K562 (cell line): ENCODE data around the gene CYSRT1. TPM values are rescaled to one million over a fixed set of nuclear protein-coding genes. Genes with fewer than 3 reads are reported as not detected.
A peak's percentile ranks its signal among the peaks of the same experiment; 100 is the strongest.

Experiments used
- ATF6 ChIP-seq: sonication (generic); formaldehyde crosslinking; IDR thresholded peaks from 2 replicates; pipeline ENCODE4 v1.4.0; 2020; ENCODE audit warnings: mild to moderate bottlenecking, missing genetic modification reagents
- CAMTA2 ChIP-seq: fragments of 250-450 bp; sonication (Bioruptor Pico); conservative IDR thresholded peaks from 2 replicates; pipeline ENCODE4 v1.5.1; 2022
- DEAF1 ChIP-seq: fragments of 450-650 bp; formaldehyde crosslinking; IDR thresholded peaks from 2 replicates; pipeline ENCODE4 v1.4.0; 2020; ENCODE audit warnings: mild to moderate bottlenecking, moderate library complexity
- HDGF ChIP-seq: fragments of 450-650 bp; IDR thresholded peaks from 2 replicates; pipeline ENCODE4 v1.6.1; 2016
- JUND ChIP-seq, 2 experiments: IDR thresholded peaks; 2 replicates in 1 of 2; 3 replicates in 1 of 2; pipeline ENCODE4 v1.6.1; 2011; ENCODE audit warnings: borderline replicate concordance in 2 of 2, low read depth in 2 of 2, low read length in 2 of 2, improper control_type of control experiment in 1 of 2, missing biosample characterization in 1 of 2, missing genetic modification characterization in 1 of 2, missing genetic modification reagents in 1 of 2
- RBM14 ChIP-seq: fragments of 200-400 bp; formaldehyde crosslinking; IDR thresholded peaks from 2 replicates; pipeline ENCODE4 v1.6.1; 2018; ENCODE audit warnings: low read depth, mild to moderate bottlenecking, low read length, moderate library complexity, borderline replicate concordance; ENCODE audit not compliant: insufficient read depth
- SAP30 ChIP-seq: fragments of 200-600 bp; sonication (generic); IDR thresholded peaks from 2 replicates; pipeline ENCODE4 v1.6.1; 2012; ENCODE audit warnings: borderline replicate concordance, low read depth, mild to moderate bottlenecking, moderate library complexity, low read length, control low read depth, inconsistent platforms; ENCODE audit not compliant: insufficient read depth, poor library complexity, severe bottlenecking
- SIN3A ChIP-seq, 2 experiments: fragments of 150-350 bp in 1 of 2; IDR thresholded peaks; 2 replicates each; pipeline ENCODE4 v1.6.1; 2011 to 2016; ENCODE audit warnings: borderline replicate concordance in 2 of 2, low read depth in 2 of 2, low read length in 2 of 2, mild to moderate bottlenecking in 2 of 2, moderate library complexity in 2 of 2; ENCODE audit not compliant: control insufficient read depth in 1 of 2
- ZBTB40 ChIP-seq, 2 experiments: fragments of 450-650 bp in 1 of 2; sonication (generic) in 1 of 2; formaldehyde crosslinking in 1 of 2; IDR thresholded peaks; 2 replicates each; pipeline versions ENCODE4 v1.7.1 to v1.9.0; 2016 to 2022; ENCODE audit warnings: inconsistent platforms in 1 of 2, mild to moderate bottlenecking in 1 of 2, missing genetic modification reagents in 1 of 2
- ZFP36 ChIP-seq: fragments of 150-350 bp; IDR thresholded peaks from 2 replicates; pipeline ENCODE4 v1.6.1; 2018; ENCODE audit warnings: low read length, low read depth; ENCODE audit not compliant: partially characterized antibody
- ZNF41 ChIP-seq: fragments of 250-450 bp; sonication (Bioruptor Pico); conservative IDR thresholded peaks from 2 replicates; pipeline ENCODE4 v1.4.0; 2020; ENCODE audit warnings: mild to moderate bottlenecking
- polyA plus RNA-seq, 8 experiments: library from polyadenylated mRNA; depleted of rRNA in 4 of 8; stranded (reverse) in 5 of 8; unstranded in 3 of 8; fragments of >200 nt; fragmentation: Nextera tagmentation in 2 of 8; fragmentation: Illumina TruSeq in 1 of 8; extraction: Ambion mirVana in 2 of 8; extraction: Trizol in 1 of 8; gene quantifications; 2 replicates each; pipeline versions ENCODE4 v1.2.1 to v1.2.3, GENCODE V29; 2011 to 2014; ENCODE audit warnings: inconsistent platforms in 1 of 8, missing spikeins in 1 of 8
- total RNA-seq, 7 experiments: library from RNA; depleted of rRNA in 6 of 7; stranded (reverse); fragments of >200 nt in 6 of 7; fragmentation: Illumina TruSeq in 2 of 7; extraction: Trizol in 2 of 7; gene quantifications; 2 replicates each; pipeline versions ENCODE4 v1.2.1 to v1.2.3, GENCODE V29; 2011 to 2021; ENCODE audit warnings: low replicate concordance in 1 of 7

Gene CYSRT1
- total and polyA plus RNA-seq, 9 of the 15 experiments (the other 6 are each of a cell fraction or from before 2014, with no cell fraction given), result 0.04 to 1.4 (median 0.42) TPM; not detected in 3

- TF ChIP-seq ZFP36, result no peak
- TF ChIP-seq HDGF, result no peak
- peak; percentile 80; the same call in 1 of the 2 replicates for TF ChIP-seq CAMTA2 (CRISPR knock-in tag)
- no peak for TF ChIP-seq ZBTB40 (IDR thresholded peaks at IDR 0.05)
- TF ChIP-seq ZBTB40 (CRISPR knock-in tag; IDR thresholded peaks at IDR 0.05), result no peak
- TF ChIP-seq RBM14, result no peak
- 0 out of 2 replicates have a peak, but pooled peaks have one; percentile 21 for TF ChIP-seq ZNF41 (CRISPR knock-in tag)
- peak; percentile 18 to 56; a peak in 2 of 4 replicates for TF ChIP-seq SIN3A (IDR thresholded peaks at IDR 0.05; ENCODE audit: borderline replicate concordance in 2 of 2, control insufficient read depth in 1 of 2, low read depth in 2 of 2, low read length in 2 of 2)
- TF ChIP-seq DEAF1 (CRISPR knock-in tag), result no peak
- 0 out of 2 replicates have a peak, but pooled peaks have one; percentile 4 for TF ChIP-seq JUND (IDR thresholded peaks at IDR 0.05; ENCODE audit: borderline replicate concordance, low read depth, low read length)
- no peak for TF ChIP-seq JUND (tag; IDR thresholded peaks at IDR 0.05; ENCODE audit: borderline replicate concordance, low read depth, low read length)
- TF ChIP-seq SAP30, result peak; percentile 69
- 0 out of 2 replicates have a peak, but pooled peaks have one; percentile 75 for TF ChIP-seq ATF6 (CRISPR knock-in tag)
Observed at GRCh38 chr9:137240318-137240840, 15.4 kb downstream of the CYSRT1 start (continued).
